ENCODE measurements around the gene CDC45. TPM values are rescaled to one million over a fixed set of nuclear protein-coding genes. Genes with fewer than 3 reads are reported as not detected.

Gene CDC45
- total and polyA plus RNA-seq, 2 of the 13 experiments (the other 11 are each of a cell fraction or from before 2014, with no cell fraction given) = 14.4 to 36.3 TPM

GRCh38 chr22:19479355-19480172 is at the start of gene CDC45 (continued):
- TF ChIP-seq RFX5 (IDR thresholded peaks at IDR 0.05; ENCODE audit: low read depth, low read length) = peak; percentile 58; the same call in 1 of the 2 replicates
- no peak for TF ChIP-seq POLR2AphosphoS2 (IDR thresholded peaks at IDR 0.05; ENCODE audit: low read depth, low read length)
- TF ChIP-seq ZNF605 (CRISPR knock-in tag; IDR thresholded peaks at IDR 0.05) = peak; percentile 56; the same call in 1 of the 2 replicates
- peak; percentile 97 for TF ChIP-seq THAP9 (CRISPR knock-in tag; IDR thresholded peaks at IDR 0.05; ENCODE audit: borderline replicate concordance)
- no peak for TF ChIP-seq CERS6 (CRISPR knock-in tag; IDR thresholded peaks at IDR 0.05)
- TF ChIP-seq STAT6 (CRISPR knock-in tag; IDR thresholded peaks at IDR 0.05; ENCODE audit: borderline replicate concordance) = no peak
- no peak for TF ChIP-seq AKAP8 (CRISPR knock-in tag; IDR thresholded peaks at IDR 0.05)
- peak; percentile 47; the same call in 1 of the 2 replicates for TF ChIP-seq NR2F6 (IDR thresholded peaks at IDR 0.05)
- 0 out of 2 replicates have a peak, but pooled peaks have one; percentile 12 for TF ChIP-seq NR2F6 (CRISPR knock-in tag; IDR thresholded peaks at IDR 0.05)
- TF ChIP-seq ZBTB21 (CRISPR knock-in tag; IDR thresholded peaks at IDR 0.05) = peak; percentile 62; the same call in 1 of the 2 replicates
- TF ChIP-seq HNF1B (CRISPR knock-in tag; IDR thresholded peaks at IDR 0.05) = peak; percentile 27; the same call in 1 of the 2 replicates
- TF ChIP-seq ZNF263 (CRISPR knock-in tag; IDR thresholded peaks at IDR 0.05) = peak; percentile 56; the same call in 1 of the 2 replicates
- no peak for TF ChIP-seq ZNF446 (CRISPR knock-in tag; IDR thresholded peaks at IDR 0.05)
- TF ChIP-seq RBFOX2 (IDR thresholded peaks at IDR 0.05; ENCODE audit: low read depth, low read length) = peak; percentile 42

Measured in HepG2 (cell line).